GM19463 (cell line): Measurements from ENCODE around the gene SPON2.

Source experiments
- ATAC-seq: cut with Tn5 transposase; IDR thresholded peaks from one replicate; pipeline ENCODE4 v1.9.1; 2021; ENCODE audit warnings: mild to moderate bottlenecking, moderate library complexity; ENCODE audit not compliant: unreplicated experiment

SPON2 gene

DNA sequence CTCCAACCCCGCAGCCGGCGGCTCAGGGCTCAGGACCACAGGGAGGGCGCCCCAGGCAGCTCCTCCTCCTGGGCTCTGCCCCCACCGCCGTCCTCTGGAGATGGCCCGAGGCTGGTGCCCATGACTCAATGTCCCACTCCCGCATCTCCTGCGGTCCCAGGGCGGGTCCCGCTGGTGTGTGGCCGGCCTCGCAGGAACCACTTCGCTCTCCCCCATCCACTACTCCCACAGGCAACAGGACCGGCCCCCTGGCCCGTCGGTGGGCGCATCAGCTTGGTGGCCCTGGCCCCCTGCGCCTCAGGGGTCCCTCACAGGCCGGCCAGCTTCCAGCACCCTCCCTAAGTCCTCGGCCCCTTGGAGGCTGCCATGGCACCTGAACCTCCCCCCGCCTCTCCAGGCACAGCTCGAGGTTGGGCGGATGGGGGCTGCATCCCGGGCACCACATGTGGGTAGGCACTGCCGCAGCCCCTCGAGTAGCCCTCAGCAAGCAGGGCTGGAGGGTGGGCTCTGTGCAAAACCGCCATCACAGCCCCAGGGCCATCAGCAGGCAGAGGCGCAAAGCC lies 22.8 kb upstream of the SPON2 start:
- ATAC-seq = no peak

DNA sequence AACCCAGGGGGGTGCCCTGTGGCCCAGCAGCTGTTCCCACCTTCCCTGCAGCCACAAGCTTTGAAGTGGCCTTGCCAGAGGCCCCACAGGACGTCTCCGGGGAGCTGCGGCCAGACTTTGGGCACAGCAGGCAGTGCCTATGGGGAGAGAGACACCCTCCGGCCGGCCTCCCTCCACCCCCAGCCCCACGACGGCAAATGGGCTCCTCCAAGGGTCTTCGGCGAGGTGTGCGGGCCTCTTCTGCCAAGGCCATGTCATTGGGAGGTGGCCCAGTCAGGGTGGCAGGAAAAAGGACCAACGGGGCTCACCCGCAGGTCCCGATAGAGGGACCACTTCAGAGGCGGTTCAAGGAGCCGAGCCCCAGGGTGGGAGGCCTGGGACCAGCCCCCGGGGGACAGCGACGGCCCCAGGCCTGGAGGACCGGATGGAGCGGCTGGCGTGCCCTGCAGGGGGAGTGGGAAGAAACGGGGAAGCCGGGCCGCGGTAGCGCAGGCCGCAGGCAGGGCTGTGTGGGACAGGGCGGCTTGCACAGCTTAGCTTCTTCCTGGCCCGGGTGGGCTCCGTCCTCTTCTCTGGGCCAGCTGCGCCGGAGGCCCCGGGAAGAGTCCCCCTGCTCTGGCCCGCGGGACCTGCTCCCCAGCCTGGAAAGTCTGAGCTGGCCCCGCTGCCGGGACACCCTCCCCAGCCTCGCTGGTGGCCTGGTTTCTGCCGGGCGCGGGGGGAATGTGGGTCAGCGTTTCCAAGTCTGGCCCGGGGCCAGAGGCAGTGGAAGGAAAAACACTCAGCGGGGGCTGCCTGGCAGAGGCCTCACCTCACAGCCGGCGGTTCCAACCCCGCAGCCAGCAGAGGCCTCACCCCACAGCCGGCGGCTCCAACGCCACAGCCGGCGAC lies 21.9 kb upstream of the SPON2 start:
- ATAC-seq = no peak

DNA sequence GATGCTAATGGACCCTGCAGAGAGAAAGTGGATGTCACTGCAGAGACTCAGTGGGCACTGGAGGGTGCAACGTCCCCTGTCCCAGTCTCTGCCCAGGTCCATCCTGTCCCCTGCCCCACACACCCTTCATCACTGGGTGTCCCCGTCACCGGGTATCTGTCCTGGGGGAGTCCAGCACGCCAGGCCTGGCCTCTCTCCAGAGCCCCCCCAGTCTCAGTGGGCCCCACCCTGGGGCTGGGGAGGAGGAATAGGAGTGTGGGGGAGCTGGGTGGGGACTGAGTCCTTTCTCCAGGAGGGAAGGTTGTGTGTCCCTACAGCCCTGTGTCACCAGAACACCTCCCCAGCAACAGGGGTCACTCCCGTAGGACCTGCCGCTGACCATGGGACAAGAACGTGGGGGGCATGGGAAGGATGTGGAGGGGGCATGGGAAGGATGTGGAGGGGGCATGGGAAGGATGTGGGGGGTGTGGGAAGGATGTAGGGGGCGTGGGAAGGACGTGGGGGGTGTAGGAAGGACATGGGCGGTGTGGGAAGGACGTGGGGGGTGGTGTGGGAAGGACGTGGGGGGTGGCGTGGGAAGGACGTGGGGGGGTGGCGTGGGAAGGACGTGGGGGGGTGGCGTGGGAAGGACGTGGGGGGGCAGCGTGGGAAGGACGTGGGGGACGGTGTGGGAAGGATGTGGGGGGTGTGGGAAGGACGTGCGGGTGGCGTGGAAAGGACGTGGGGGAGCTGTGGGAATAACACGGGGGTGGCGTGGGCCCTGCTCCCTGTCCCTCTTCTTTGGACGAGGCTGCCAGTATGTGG lies 21.0 kb upstream of the SPON2 start:
- no peak for ATAC-seq

DNA sequence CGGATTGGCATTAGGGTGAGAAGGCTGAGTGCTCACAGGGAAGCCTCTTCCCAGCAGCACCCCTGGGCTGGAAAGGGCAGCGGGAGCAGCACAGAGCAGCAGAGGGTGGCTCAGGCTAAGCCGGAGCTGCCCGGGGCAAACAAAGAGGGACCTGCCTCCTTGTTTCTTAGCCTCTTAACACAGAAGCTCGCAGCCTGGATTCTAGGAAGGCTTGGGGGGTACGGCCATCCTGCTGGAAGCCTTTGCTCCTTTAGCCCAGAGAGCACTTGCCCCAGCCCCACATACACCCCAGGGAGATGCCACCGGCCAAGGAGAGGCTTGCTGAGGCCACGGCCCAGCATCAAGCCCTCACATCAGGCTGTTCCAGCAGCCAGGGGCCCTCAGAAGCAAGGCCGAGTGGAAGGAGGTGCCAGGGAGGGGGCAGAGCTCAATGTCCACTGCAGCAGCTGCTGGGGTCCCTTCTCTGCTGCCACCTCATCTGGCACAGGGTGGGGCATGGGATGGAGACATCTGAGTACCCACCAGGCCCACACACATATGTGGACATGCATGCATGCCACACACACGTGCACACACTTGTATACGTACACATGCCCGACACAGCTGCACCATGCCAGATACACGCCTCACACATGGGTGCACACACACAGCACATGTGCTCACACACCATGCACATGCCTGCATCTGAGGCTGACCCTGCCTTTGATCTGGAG lies 20.3 kb upstream of the SPON2 start:
- no peak for ATAC-seq

DNA sequence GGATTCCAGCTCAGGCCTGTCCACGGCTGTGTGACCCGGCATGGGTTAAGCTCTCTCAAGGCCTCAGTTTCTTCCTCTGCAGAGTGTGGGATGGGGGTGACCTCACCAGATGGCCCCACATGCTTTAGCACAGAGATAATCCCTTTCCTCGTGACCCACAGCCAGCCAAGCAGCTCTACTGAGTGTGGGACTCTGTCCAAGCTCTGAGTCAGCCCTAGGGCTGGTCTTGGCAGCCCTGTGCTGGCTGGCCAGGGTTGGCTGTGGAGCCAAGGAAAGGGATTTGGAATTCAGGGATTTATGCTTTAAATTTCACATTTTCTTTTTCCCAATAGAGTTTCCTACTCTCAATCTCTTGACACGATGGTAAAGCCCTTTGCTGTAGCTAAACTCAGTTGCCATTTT lies 19.7 kb upstream of the SPON2 start:
- ATAC-seq = no peak

DNA sequence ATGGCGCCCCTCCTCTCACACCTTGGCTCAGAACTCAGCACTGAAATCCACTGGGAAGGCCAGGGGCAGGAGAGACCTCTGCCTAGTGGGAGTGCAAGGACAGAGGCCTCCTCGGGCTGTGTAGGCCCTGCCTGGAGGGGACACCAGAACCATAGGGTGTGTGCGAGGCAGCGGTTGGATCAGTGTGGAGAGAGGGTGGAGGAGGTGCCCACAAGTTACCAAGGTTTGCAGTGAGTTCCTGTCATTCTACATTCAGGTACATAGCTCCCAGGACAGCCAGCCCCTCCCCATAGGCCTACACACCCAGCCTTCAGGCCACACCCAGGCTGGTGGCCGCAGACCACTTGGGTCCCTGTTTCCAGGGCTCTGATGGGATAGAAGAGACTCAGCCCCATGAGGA lies 19.2 kb upstream of the SPON2 start:
- ATAC-seq = no peak

DNA sequence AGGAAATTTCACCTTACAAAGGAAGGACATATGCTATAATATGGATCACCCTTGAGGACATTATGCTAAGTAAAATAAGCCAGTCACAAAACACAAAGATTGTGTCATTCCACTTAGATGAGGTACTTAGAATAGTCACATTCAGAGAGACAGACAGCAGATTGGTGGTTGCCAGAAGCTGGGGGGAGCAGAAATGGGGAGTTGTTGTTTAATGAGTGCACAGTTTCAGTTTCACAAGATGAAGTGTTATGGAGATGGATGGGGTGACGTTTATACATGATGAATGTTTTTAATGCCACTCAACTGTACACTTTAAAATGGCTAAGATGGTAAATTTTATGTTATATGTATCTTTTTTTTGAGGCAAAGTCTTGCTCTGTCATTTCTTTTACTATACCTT lies 14.8 kb upstream of the SPON2 start:
- ATAC-seq = peak; percentile 54

DNA sequence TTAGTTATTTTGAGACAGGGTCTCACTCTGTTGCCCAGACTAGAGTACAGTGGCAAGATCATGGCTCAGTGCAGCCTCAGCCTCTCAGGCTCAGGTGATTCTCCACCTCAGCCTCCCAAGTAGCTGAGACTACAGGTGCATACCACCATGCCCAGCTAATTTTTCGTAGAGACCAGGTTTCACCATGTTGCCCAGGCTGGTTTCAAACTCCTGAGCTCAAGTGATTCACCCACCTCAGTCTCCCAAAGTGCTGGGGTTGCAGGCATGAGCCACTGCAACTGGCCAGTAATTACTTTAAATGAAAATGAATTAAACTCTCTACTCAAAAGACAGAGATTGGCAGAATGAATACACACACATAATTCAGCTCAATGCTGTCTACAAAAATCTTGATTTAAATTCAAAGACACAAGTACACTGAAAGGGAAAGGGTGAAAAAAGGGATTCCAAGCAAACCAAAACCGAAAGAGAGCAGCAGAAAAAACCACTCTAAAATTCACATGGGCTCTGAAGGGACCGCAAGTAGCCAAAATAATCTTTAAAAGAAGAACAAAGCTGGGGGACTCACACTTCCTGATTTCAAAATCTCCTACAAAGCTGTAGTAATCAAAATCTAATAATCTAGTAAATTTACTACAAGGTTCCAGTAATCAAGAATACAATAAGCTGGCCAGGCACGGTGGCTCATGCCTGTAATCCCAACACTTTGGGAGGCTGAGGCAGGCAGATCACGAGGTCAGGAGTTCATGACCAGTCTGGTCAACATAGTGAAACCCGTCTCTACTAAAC lies 11.8 kb upstream of the SPON2 start:
- peak; percentile 53 for ATAC-seq

DNA sequence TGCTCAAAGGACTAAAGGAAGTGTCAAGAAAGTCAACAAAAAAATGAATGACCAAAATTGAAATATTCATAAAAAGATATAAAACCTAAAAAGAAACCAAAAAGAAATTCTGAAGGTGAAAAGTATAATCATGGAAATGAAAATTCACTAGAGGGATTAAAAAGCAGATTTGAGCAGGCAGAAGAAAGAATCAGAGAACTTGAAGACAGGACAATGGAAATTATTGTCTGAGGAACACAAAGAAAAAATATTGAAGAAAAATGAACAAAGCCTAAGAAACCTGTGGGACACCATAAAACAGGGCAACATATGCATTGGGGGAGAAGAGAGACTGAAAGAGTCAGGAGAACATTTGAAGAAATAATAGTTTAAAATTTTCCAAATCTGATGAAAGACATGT lies 9.9 kb upstream of the SPON2 start:
- ATAC-seq = no peak

DNA sequence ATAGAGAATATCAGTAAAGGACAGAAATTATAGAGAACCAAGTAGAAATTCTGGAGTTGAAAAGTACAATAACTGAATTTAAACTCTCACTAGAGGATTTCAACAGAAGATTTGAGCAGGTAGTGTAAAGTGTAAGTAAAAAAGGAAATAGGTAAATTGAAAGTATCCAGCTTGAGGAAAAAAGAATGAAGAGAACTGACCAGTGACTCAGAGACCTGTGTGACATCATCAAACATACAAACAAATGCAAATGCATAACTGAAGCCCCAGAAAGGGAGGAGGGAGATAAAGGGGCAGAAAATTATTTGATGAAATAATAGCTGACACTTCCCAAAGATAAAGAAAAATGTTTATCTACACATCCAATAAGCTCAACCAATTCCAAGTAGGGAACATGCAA lies 8.3 kb upstream of the SPON2 start:
- ATAC-seq = no peak

DNA sequence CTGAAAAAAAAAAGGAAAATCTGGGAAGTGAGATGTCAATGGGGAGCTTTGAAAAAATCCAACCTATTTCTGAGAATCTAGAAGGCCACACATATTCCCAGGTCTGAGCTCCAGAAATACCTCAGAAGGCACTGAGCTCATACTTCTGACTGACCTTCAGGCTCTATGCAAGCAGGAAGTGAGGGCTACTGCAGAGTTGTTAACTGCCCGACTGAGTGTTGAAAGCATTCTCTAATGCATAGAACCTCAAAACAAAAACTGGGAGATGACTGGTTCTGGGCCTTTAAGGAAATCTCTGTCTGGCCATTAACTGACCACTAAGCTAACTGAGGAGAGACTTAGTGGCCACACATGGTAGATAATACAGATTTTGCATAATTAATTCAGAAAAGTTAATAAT lies 7.6 kb upstream of the SPON2 start:
- no peak for ATAC-seq

DNA sequence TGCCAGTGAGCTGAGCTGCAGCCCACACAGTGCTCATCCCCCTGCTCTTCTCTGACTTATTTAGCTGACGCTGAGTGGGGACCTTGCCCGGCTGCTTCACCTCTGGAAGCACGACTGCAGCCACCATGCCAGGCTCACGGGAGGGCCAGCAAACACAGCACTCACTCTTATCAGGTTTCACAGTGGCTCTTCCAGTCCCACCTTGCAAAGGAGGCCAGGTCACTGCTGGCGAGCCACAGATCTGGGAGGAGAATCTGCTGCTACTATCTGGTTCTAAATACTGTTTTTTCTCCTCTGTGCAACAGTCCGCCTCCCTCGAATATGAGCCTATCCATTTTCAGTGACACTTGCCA lies 6.7 kb upstream of the SPON2 start:
- ATAC-seq = no peak

DNA sequence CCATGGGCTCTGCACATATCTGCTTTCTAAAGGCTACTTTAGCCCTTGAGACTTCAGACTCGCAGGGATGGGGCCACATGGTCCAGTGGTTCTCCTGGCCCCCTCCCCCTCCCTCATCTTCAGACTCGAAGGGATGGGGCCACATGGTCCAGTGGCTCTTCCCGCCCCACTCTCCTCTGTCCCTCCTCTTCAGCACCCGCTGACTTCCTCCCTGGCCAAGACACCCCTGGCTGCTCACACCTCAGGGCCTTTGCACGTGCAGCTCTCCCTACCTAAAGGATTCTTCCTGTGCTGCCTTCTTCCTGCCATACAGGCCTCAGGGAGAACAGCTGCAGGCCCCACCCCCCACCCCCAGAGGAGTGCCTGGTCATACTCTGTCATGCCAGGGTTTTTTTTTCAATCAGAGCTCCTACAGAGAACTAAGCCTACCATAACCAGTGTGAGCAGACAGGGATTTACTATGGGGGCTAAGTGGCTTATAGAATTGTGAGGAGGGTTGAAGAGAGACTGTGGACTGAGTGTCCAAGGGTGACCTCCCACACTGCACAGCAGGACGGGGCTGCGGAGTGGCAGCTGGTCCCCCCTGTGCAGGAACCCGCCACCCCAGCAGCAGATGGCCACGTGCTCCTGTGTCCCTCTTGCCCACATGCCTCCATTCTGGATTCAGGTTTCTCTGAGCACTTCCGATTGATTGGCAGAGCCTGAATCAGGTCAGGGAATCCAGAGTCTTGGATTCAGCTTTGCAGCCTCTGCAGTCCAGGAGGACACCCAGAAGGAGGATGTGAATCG lies 6.1 kb upstream of the SPON2 start:
- ATAC-seq = no peak

DNA sequence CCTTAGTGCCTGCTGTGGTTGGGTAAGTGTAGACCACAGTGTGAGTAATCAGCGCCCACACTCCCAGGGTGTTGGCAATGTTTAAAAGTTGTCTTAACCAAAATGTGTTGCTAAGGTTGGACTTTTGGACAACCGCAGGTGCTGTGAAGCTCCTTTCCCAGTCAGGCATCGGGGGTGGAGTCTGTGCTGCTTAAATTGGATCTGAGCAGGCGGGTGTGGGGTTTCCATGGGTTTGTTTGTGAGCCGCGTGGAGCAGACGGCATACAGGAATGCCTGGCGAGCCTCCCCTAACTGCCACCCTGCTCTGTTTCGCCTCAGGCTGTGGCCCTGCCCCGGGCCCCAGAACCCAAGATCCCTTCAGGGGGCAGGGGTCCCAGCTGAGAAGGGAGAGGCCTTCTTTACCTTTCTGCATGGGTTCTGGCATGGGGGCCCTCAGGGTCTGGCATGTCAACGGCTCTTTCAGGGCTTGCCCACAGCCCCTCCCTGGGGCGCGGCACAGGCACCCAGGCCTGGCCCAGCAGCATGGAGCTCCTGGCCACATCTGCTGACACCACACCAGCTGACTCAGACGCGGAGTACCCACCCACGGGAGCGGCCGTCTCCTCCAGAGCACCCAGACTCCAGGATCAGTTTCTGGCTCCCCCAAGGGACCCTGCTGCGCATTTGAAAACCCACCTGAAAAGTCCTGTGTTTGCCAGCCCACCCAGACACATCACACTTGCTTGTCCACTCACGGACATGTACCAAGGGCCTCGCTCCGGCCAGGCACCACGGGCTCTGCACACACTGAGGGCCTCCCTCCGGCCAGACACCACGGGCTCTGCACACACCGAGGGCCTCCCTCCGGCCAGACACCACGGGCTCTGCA lies 5.1 kb upstream of the SPON2 start:
- ATAC-seq = no peak

DNA sequence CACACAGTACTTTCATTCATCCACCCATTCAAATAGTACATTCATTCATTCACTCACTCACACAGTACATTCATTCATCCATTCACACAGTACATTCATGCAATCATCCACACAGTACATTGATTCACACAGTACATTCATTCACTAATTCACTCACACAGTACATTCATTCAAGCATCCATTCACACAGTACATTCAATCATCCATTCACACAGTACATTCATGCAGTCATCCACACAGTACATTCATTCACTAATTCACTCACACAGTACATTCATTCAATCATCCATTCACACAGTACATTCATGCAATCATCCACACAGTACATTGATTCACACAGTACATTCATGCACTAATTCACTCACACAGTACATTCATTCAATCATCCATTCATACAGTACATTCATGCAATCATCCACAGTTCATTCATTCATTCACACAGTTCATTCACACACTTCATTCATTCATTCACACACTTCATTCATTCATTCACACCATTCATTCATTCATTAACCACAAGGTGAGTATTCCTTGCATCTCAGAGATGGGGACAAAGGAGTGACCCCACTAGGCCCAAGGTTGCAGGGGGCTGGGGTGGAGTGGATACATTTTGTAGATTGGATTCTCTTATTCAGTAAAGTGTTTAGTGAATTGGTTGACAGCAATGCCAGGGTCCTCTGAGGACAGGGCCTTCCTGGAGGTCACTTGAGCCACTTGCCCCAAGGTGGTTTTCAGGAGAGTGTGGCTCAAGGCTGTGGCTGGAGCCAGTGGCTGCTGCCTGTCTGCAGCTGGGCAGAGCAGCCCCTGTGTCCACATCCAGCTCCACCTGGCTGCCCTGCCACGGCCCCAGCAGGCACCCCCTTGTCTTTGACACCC lies 4.3 kb upstream of the SPON2 start:
- no peak for ATAC-seq

DNA sequence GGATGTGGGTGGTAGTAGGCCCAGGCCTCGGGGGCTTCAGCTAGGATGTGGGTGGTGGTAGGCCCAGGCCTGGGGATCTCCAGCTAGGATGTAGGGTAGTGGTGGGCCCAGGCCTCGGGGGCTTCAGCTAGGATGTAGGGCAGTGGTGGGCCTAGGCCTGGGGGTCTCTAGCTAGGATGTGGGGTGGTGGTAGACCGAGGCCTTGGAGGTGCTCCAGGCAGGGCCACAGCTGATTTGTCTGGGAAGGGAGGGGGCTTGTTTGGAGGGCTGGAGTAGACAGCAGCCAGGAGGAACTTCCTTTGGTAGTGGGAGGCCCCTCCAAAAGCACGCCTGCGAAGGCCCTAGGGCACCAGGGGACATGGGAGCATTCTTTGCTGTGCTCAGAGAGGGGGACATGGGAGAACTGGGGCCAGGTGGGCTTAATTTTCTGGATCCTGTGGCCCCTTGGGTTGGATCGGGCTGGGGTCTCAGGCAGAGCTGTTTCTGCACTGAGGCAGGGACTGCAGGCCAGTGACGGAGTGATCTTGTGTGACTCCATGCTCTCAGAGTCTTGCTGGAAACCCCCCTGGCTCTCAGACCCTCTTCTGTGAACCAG lies 3.3 kb upstream of the SPON2 start:
- no peak for ATAC-seq

DNA sequence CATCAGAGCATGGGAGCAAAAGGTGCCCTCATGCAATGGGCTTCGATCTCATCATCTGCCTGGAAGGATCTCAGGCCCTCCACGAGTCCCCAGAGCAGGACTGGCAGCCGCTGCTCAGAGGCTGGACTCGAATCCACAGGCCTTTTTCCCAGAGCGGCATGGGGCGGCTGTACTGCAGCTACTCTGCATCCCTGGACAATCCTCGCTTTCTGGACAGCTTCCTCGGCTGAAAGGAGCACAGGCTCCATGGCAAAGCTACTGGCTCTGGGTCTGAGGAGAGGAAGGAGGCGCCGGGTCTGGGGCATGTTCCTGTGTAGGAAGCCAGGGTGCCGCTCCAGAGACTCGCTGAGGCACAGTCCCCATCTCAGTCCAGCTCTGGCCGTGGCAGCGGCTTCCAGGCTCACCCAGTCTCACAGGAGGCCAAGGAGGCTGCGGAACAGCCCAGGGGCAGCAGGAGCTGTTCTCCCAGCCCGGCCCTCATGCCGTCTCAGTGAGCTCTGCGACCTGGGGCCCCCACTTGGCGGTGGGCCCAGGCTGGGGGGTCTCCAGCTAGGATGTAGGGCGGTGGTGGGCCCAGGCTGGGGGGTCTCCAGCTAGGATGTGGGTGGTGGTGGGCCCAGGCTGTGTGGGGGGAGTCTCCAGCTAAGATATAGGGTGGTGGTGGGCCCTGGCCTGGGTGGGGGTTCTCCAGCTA lies 2.7 kb upstream of the SPON2 start:
- no peak for ATAC-seq
